Measurements from ENCODE around the gene CECR2.

GRCh38 chr22:17403906-17404305 is 34.6 kb downstream of the CECR2 start:
- TF ChIP-seq CTCF (IDR thresholded peaks at IDR 0.05; ENCODE audit: insufficient read depth, low read length) (no peak), POLR2AphosphoS5 (IDR thresholded peaks at IDR 0.05; ENCODE audit: low read depth) (no peak), REST (IDR thresholded peaks at IDR 0.05; ENCODE audit: insufficient replicate concordance, low read depth) (no peak)
